Left kidney (tissue), 2 donors: ENCODE data around the gene HS6ST2. TPM values are rescaled to one million over a fixed set of nuclear protein-coding genes. Genes with fewer than 3 reads are reported as not detected.

Experiments
- DNase-seq: peaks from one replicate; pipeline ENCODE4 v3.0.0-alpha.2; 2013
- polyA plus RNA-seq: library from polyadenylated mRNA; unstranded; fragments of 120-200 nt; gene quantifications from one replicate; pipeline ENCODE4 v1.2.1, GENCODE V29; 2013; ENCODE audit not compliant: insufficient read length

The HS6ST2 gene
- polyA plus RNA-seq, 1 donor, result 21.1 TPM

DNA sequence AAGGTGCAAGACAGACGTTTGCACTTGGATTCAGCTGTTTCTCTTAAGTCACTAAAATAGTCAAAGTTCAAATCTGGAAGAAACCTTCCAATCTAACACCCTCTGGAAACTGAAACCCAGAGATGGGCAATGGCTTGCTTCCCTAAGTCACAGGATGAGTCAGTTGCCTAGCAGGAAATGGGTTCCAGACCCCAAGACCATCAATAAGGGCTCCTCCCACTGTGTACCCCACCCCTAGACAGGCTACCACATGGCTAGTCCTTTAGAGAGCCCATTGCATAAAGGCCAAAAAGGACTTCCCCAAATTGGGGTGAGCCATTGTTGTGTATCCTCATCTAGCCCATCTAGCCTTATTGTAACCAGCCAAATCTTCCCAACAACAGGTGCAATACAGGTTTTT, 216.2 kb downstream of the HS6ST2 start:
- no peak for DNase-seq

- DNase-seq, result no peak
Measured at GRCh38 chrX:132741689-132742088, 216.7 kb downstream of the HS6ST2 start.

- no peak for DNase-seq
Measured at GRCh38 chrX:132740316-132741123, 217.9 kb downstream of the HS6ST2 start.

DNA sequence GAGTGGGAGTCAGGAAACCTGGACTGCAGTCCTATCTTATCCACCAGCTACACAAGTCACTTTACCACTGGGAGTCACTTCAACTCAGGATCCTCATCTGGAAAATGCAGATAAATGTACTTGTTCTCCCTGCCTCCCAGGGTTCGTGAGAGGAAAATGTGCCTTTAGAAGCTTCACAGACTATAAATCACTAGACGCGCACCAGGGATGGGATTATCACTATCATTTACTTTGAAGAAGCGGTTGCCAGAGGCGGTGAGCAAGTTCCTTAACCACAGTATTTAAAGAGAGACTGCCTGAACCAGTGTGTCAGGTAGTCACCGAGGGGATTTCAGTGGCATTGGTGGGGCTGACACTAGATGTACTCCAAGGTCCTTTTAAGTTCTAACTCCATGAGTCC, 219.5 kb downstream of the HS6ST2 start:
- DNase-seq, result no peak

- DNase-seq, result no peak
Measured at GRCh38 chrX:132737743-132738142, 220.7 kb downstream of the HS6ST2 start.

GRCh38 chrX:132732236-132732635, 226.2 kb downstream of the HS6ST2 start:
- DNase-seq, result no peak

GRCh38 chrX:132730726-132731125, 227.7 kb downstream of the HS6ST2 start:
- no peak for DNase-seq

DNA sequence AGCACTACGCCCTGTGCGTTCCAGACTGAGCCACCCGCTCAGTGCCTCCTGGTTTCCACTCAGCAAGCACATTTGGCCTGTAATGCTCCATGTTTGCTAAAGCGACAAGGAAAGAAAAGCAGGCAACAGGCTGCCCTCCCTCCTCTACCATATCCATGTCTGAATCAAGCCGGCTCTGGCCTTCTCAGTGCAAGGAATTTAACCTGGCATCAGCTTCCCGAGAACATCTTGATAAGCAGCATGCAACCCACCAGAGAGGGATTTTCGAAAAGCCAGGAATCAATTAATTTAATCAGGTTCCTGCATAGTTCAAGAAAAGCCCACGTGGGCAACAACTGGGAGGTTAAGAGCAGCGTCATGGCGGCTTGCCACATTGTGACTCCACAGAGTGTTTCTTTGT, 228.2 kb downstream of the HS6ST2 start:
- DNase-seq, result no peak

- DNase-seq, result no peak
Measured at GRCh38 chrX:132728296-132728695, 230.1 kb downstream of the HS6ST2 start.

GRCh38 chrX:132718431-132718958, 239.9 kb downstream of the HS6ST2 start:
- no peak for DNase-seq

GRCh38 chrX:132716006-132716405, 242.4 kb downstream of the HS6ST2 start:
- DNase-seq, result no peak

DNA sequence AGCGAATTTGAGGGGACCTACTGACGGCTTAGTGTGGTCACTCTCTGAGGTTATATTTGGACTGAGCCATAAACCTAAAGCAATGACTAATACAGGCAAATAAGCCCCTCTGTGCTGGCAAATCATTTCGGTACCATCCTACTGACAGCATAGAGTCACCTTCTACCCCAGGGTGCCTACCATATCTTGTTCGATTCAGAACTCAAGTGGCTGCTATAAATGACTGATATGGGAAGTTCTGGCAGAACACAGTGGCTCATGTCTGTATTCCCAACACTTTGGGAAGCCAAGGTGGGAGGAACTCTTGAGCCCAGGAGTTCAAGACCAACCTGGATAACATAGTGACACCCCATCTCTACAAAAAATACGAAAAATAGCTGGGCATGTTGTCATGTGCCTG, 243.5 kb downstream of the HS6ST2 start:
- DNase-seq, result no peak

GRCh38 chrX:132712350-132712749, 246.1 kb downstream of the HS6ST2 start:
- DNase-seq, result no peak

GRCh38 chrX:132710656-132711155, 247.7 kb downstream of the HS6ST2 start:
- no peak for DNase-seq

DNA sequence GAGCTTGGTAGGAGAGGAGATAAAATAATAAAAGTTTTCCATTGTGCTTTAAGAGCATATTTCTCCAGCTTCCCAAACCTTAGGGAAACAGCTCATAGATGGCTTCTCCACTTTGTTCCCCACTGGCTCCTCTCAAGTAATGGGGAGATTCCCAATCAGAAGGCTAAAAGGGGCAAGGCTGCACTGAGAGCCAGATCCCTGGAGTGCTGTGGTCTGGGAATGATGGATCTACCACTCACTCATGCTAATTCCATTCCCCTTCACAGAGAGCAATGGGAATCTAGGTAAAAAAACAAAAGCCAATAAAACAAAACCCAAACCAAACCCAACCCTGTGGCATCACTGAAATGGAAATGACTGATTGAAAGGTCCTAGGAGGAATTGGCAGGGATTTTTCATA, 249.9 kb downstream of the HS6ST2 start:
- no peak for DNase-seq

DNA sequence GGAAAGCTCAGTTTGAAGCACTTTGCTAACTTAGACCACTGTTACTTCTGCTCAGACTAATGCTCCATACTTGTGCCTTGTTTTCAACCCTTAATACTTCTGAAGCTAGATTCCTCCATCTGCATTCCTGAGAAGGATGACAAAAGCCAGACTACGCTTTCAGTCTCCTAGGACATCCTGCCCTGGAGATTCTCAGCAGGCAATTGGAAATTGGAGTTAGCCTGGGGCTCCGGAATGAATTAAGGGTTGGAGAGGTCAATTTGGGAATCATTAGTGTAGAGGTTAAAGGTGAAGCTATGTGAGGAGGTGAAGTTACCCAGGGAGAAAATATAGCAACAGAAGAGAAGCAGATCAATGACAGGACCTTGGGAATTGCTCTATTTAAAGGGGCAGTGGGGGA, 253.7 kb downstream of the HS6ST2 start:
- DNase-seq, result no peak

DNA sequence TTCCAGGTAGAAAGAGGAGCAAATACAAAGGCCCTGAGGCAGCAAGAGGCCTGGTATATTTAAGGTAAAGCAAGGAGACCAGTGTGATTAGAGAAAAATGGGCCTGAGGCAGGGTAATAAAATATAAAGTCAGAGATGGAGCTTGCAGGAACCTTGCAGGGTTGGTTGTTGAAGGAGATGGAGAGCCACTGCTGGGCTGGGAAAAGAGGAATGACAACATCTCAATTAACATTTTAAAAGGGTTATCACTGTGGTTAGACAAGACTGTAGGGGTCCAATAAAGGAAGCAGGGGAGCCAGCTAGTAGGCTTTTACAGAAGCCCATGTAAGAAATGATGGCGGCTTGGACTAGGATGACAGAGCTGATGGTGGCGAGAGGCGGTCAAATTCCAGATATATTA, 264.0 kb downstream of the HS6ST2 start:
- no peak for DNase-seq

DNA sequence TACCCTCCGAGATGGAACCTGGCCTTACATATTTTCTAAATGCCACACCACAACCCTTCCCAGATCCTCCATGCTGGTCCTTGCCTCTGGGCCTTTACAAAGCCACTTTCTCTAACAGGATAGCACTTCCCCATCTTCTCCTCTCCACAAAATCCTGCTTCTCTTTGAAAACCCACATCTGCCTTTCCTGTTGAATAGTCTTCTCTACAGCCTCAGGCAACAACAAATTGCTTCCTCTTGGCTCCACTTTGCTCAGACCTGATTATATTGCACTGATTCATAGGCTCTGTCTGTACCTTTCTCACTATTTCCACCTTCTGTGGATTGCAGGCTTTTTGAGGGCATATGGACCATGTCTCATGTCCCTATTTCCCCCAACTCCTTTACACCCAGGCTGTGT, 265.9 kb downstream of the HS6ST2 start:
- DNase-seq, result no peak

DNA sequence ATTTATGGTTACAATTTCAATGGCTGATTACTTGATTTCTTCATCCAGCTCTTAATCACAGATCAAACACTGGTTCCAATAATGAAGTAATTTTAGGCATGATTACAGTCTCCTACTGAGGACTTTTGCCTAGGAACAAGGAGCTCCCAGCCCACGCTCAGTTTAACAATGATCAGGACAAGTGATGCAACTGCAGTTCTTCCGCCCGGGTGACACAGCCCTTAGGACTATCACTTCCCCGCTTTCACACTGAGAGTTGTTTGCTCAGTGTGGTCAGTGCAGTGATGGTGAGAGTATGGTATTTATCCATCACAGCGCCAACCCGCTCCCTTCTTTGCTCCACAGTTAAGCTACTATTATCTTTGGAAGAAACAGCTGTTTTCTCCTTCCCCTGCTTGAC, 266.4 kb downstream of the HS6ST2 start:
- no peak for DNase-seq

GRCh38 chrX:132689612-132690563, 268.5 kb downstream of the HS6ST2 start:
- DNase-seq, result no peak

DNA sequence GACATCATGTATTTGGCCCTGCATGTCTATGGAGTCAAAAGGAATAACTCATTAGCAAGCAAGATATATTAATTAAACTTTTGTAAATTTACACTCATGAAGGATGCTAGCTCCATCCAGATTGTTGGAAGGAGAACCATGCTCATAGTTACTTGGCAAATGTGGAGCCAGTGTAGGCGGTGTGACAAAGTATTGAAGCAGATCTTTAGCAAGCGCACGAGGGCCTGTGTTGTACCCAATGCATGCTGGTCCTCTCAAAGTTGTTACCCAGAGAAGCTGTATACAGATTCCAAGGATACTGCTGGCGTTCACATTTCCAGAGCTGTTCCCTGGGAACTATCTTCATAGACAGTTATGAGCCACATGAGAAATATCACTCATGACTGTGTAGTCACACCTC, 273.2 kb downstream of the HS6ST2 start:
- no peak for DNase-seq

- no peak for DNase-seq
Measured at GRCh38 chrX:132677233-132677716, 281.2 kb downstream of the HS6ST2 start.
